Panc1 (cell line): ENCODE results near the gene ZNF391.

Experiments
- POLR2AphosphoS5 ChIP-seq: IDR thresholded peaks from 2 replicates; pipeline ENCODE4 v1.6.1; 2012; ENCODE audit warnings: mild to moderate bottlenecking, low read depth, low read length, moderate library complexity
- SIN3A ChIP-seq: IDR thresholded peaks from 2 replicates; pipeline ENCODE4 v1.6.1; 2012; ENCODE audit warnings: low read depth, mild to moderate bottlenecking, low read length, moderate library complexity, borderline replicate concordance; ENCODE audit not compliant: insufficient read depth
- TCF7L2 ChIP-seq: IDR thresholded peaks from 2 replicates; pipeline ENCODE4 v1.6.1; 2011; ENCODE audit warnings: mild to moderate bottlenecking, low read depth, low read length, inconsistent platforms
- TF ChIP-seq, protein P1 (sequence below): fragments of 450-650 bp; IDR thresholded peaks from 2 replicates; pipeline ENCODE4 v1.5.1; 2017; ENCODE audit warnings: mild to moderate bottlenecking
- TF ChIP-seq, protein P2 (sequence below), 2 experiments: IDR thresholded peaks; 2 replicates each; pipeline ENCODE4 v1.6.1; 2011 to 2012; ENCODE audit warnings: low read depth in 2 of 2, control low read depth in 1 of 2, low read length in 1 of 2, mild to moderate bottlenecking in 1 of 2, moderate library complexity in 1 of 2; ENCODE audit not compliant: insufficient read depth in 1 of 2

DNA sequence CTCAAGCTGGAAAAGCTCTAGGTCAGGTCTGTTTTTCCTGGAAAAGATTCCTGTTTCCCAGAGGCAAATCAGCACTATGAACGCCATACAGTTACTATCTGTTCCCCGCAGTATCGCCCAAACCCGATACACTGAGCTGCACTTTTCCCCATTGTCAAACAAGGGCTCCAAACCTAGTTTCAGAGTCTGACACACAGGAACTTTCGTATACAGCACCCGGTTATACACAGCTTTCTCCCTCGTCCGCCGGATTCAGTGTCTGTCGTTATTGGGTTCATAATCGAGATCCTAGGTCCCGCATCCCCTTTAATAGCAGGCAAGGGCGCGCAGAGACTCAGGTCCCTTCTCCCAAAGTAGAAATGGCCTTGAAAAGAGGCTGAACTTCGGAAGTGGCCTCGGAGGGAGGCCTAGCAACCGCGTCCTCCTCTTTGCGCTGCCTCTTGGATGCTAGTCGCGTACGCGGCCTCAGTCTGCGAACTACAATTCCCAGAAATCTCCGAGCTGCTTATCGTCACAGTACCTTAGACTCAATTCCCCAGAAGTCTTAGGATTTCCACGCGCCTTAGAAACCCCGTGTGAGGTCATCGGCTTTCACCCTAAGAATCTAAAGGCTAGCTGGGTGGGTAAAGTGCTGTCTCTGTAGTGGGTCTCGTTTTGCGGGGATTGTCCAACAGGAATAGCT, 34.2 kb downstream of the ZNF391 start:
- TF ChIP-seq, protein P1, sequence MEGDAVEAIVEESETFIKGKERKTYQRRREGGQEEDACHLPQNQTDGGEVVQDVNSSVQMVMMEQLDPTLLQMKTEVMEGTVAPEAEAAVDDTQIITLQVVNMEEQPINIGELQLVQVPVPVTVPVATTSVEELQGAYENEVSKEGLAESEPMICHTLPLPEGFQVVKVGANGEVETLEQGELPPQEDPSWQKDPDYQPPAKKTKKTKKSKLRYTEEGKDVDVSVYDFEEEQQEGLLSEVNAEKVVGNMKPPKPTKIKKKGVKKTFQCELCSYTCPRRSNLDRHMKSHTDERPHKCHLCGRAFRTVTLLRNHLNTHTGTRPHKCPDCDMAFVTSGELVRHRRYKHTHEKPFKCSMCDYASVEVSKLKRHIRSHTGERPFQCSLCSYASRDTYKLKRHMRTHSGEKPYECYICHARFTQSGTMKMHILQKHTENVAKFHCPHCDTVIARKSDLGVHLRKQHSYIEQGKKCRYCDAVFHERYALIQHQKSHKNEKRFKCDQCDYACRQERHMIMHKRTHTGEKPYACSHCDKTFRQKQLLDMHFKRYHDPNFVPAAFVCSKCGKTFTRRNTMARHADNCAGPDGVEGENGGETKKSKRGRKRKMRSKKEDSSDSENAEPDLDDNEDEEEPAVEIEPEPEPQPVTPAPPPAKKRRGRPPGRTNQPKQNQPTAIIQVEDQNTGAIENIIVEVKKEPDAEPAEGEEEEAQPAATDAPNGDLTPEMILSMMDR = no peak
- TF ChIP-seq, protein P2, sequence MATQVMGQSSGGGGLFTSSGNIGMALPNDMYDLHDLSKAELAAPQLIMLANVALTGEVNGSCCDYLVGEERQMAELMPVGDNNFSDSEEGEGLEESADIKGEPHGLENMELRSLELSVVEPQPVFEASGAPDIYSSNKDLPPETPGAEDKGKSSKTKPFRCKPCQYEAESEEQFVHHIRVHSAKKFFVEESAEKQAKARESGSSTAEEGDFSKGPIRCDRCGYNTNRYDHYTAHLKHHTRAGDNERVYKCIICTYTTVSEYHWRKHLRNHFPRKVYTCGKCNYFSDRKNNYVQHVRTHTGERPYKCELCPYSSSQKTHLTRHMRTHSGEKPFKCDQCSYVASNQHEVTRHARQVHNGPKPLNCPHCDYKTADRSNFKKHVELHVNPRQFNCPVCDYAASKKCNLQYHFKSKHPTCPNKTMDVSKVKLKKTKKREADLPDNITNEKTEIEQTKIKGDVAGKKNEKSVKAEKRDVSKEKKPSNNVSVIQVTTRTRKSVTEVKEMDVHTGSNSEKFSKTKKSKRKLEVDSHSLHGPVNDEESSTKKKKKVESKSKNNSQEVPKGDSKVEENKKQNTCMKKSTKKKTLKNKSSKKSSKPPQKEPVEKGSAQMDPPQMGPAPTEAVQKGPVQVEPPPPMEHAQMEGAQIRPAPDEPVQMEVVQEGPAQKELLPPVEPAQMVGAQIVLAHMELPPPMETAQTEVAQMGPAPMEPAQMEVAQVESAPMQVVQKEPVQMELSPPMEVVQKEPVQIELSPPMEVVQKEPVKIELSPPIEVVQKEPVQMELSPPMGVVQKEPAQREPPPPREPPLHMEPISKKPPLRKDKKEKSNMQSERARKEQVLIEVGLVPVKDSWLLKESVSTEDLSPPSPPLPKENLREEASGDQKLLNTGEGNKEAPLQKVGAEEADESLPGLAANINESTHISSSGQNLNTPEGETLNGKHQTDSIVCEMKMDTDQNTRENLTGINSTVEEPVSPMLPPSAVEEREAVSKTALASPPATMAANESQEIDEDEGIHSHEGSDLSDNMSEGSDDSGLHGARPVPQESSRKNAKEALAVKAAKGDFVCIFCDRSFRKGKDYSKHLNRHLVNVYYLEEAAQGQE (IDR thresholded peaks at IDR 0.05; ENCODE audit: insufficient read depth in 1 of 2, low read depth in 2 of 2, low read length in 1 of 2) = no peak
- TF ChIP-seq SIN3A = no peak
- TF ChIP-seq TCF7L2 = no peak
- no peak for TF ChIP-seq POLR2AphosphoS5
